HG03175 (cell line): ENCODE results near the gene LRRC9.
A peak's percentile ranks its signal among the peaks of the same experiment; 100 is the strongest.
"Not testable (repeated sequence)": the region's sequence is repeated elsewhere in the genome, so short reads cannot be mapped to it uniquely, and the experiment has no call there.

Experiments used
- ATAC-seq: cut with Tn5 transposase; IDR thresholded peaks from one replicate; pipeline ENCODE4 v1.9.1; 2021; ENCODE audit warnings: mild to moderate bottlenecking, moderate library complexity; ENCODE audit not compliant: unreplicated experiment

LRRC9 gene

GRCh38 chr14:60058087-60058486 lies 138.1 kb downstream of the LRRC9 start:
- ATAC-seq = no peak

DNA sequence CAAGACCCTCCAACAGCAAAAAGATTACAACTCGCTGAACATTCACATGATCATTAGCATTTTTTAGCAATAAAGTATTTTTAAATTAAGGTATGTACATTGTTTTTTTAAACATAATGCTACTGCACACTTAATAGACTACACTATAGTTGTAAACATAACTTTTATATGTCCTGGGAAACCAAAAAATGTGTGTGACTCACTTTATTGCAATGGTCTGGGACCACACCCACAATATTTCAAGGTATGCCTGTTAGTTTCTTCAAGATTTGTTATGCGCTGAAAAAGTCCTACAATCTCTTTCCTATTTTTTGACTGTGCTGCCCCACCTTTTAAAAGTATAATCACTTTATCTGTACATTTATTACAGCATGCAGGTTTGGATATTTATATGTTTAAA lies 141.4 kb downstream of the LRRC9 start:
- no peak for ATAC-seq

- ATAC-seq = no peak
Observed at GRCh38 chr14:60064491-60065072, 144.6 kb downstream of the LRRC9 start.

DNA sequence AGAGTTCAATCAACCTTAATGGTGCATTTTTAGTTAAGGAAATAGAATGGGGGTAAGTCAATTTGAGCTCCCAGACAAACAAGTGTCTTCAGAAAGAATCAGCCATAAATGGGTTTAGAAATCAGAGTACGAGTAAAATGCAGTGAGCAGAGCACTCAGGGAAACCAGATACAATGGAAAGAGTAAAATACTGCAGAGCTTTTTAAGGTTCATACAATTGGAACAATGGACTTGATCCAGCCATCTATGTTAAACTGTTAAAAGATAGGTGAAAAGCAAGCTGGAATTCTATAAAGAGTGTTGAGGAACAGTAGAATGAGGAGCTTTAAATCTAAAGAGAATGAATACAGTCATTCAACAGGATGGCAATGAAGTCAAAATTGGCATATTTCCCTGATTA lies 147.9 kb downstream of the LRRC9 start:
- no peak for ATAC-seq

DNA sequence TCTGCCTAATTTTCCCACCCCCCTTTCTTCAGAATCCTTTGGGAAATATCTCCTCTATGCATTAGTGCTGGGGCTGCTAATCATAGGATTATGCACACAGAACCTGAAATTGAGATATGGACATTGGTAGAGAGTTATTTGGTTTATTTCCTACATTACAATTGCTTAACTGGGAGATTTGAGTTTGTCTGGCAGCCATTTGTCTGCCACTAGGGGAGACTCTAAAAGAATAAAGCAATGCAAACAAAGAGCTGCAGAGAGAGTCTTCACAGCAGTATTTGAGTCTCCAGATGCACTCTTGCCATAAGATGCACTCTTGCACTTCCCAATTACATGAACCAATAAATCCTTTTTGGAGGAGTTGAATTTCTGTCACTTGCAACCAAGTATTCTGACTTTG lies 159.8 kb downstream of the LRRC9 start:
- no peak for ATAC-seq

DNA sequence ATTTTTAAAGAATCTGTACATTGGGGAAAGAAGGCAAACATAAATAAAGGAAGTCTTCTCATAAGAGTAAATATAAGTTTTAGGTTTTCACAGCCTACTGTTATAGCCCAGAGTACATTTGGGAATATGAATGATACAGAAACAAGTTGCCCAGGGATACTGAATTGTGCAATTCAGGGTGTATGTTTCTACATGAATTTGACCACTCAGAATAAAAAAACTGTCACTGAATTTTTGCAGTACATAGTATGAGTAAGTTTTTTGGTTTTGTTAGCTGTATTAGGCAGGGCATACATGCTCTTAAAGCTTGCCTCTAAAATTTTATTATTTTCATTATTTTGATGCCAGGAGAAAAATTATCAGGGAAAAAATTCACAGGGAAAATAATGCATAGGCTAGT lies 165.1 kb downstream of the LRRC9 start:
- no peak for ATAC-seq

DNA sequence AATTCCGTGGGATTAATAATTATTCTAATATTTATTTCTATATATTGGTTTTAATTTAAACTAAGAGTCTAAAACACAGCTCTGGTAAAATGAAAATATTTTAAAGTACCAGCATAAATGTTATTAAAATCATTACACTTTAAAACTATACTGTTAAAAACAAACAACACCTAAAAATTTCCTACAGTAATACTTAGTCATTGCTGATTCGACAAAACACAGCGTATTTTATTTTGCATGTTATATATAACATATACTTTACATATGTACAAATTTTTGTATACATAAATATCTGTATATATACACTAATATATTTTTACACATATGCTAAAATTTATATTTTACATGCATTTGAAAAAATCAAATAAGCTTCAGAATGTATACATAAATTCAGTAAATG lies 165.7 kb downstream of the LRRC9 start:
- ATAC-seq = no peak

DNA sequence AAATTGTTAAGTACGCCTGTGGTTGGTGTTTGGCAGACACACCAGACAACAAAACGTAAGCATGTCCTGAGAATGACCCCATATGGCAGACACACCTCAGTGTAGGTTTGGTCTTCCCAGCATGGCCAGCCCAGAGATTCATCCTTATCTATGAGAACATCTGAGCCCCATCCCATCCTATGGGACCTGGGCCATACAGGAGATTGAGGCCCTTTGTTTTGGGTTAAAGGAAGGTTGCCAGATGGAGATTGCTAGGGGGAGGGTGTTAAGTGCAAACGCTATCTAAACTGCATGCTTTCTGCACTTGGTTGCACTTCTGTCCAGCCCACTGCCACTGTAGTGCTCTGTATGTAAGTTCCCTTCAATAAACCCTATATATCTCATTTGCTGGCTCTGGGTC lies 167.7 kb downstream of the LRRC9 start:
- no peak for ATAC-seq

- ATAC-seq = no peak
Observed at GRCh38 chr14:60089221-60089620, 169.3 kb downstream of the LRRC9 start.

DNA sequence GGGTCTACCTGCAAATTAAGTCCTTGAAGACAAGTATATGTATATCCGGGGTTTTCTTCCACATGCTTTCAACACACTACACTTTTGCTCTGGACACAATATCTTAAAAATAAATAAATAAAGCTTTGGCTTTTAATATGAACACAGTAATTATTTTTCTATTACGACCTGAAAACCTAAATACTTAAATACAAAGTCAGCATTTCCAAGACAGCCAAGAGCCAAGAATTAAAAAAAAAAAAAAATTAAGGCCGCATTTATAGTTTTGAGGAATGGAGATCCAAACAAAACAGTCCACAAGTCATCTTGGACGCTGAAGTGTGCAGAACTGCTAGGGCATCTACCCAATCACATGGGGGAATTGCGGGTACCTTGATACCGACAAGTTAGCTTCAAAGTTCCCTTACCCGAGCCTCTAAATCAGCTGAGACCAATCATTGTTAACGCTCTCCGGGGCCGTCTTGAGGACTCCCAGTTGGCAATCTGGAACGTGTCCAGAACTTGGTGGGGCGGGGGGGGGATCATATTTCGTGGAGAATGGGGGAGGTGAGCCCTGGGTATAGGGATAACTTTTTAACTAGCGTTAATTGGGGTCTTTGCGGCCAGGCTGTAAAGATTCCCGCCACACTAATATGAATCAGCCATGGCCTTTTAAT lies 171.0 kb downstream of the LRRC9 start:
- no peak for ATAC-seq

GRCh38 chr14:60091550-60092525 lies 171.9 kb downstream of the LRRC9 start, which contains the start of gene PCNX4:
Gene PCNX4 (plus strand): TSS chr14:60091923. CDS start chr14:60107639, 15,716 bp downstream.
- peak; percentile 94 for ATAC-seq

GRCh38 chr14:60092526-60092920 lies 172.6 kb downstream of the LRRC9 start:
- ATAC-seq = no peak

GRCh38 chr14:60093080-60093479 lies 173.1 kb downstream of the LRRC9 start:
- no peak for ATAC-seq

GRCh38 chr14:60093606-60094005 lies 173.7 kb downstream of the LRRC9 start:
- no peak for ATAC-seq

DNA sequence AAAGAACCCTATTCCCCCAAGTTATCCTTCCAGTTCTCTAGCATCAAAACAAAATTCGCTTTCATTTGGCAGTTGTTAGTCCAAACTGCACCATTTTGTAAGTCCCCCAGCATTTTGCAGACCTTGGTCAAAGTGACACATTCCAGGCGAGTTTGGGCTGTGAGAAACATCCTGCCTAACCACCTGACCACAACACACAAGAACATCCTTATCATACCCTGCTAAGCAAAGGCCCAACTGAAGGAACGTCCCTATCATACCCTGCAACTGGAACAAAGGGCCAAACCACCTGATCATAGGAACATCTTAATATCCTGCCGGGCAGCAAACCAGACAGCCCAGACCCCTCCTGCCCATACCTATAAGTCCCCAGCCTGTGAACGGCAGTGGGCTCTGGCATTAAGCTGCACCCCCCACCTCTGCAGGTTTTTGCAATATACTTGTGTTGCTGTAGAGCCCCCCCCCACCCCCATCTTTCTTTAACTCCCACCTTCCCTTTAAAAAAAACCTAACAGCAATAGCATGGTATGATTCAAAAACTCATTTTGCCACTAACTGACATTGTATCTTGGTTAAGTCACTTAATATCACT lies 174.5 kb downstream of the LRRC9 start:
- ATAC-seq = no peak

DNA sequence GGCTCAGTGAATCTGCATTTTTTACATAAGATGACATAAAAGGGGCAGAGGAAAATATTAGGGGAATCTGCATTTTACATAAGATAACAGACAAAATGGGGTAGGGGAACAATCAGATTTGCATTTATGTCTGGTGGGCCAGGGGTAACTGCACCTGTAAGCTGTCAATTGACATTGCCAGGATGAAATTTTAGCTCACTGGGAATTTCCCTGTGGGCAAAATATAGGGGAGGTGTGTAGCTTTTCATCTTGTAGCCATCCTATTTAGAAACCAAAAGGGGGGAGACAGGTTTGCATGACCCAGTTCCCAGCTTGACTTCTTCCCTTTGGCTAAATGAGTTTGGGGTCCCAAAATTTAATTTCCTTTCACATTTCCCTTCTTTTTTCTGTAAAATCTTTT lies 175.3 kb downstream of the LRRC9 start:
- no peak for ATAC-seq

GRCh38 chr14:60095781-60096450 lies 176.0 kb downstream of the LRRC9 start:
- no peak for ATAC-seq

DNA sequence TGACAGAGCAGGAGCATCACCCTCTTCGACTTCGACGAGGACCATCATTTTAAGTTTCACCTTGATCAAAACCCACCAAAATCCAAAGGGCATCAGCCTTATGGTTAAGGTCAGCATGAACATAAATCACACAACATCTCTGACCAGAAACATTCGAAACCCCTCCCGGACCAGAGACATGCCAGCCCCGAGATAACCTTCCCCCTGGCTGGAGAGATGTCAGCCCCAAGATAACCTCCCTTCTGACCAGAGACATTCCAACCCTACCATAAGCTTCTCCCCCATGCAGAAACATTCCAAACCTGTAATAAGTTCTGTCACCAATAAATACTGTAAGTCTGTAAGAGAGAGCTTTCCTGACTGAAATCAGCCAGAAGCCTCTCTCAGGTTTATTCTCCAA lies 178.0 kb downstream of the LRRC9 start:
- ATAC-seq = no peak

DNA sequence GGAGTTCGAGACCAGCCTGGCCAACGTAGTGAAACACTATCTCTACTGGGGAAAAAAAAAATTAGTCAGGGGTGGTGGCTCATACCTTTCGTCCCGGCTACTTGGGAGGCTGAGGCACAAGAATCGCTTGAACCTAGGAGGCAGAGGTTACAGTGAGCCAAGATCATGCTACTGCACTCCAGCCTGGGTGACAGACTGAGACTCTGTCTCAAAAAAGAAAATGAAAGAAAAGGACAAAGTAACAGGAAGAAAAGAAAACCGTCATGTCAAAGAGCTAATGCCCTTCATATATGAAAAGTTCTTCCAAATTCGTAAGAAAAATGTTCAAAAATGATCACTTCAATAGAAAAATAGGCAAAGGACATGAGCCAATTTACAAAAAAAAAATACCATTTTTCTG lies 179.9 kb downstream of the LRRC9 start:
- not testable (repeated sequence) for ATAC-seq

DNA sequence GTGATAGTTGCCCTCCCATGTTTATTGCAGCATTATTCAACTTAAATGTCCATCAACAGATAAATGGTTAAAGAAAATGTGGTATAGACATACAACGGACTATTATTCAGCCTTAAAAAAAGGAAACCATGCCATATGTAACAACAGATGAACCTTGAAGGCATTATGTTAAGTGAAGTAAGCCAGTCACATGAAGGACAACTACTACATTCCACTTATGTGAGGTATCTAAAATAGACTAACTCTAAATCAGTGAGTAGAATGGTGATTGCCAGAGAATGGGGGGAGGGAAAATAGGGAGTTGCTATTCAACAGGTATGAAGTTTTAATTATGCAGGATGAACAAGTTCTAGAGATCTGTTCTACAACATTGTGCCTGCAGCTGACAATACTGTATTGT lies 181.8 kb downstream of the LRRC9 start:
- no peak for ATAC-seq

DNA sequence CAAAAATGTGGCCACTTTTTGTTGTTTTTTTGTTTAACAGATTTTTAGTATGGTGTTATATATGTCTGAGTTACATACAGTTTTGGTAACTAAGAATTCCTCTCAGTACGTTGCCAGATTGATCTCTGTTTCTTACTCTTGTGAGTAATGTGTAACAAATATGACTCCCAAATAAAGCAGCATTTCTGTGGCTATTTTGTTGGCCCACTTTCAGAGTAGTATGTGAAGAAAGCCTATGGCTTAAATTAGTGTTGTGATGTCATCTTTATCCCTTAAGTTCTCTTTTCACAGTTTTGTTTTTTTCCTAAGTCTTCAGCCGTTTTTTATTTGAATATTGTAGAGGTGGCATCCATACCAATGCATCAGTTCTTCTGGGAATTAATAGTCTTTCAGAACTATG lies 182.4 kb downstream of the LRRC9 start:
- ATAC-seq = no peak
